UCSD-AML1 (cell line): ENCODE results near the gene GMPPA.

Experiments used
- DNase-seq: peaks from one replicate; lab custom pipeline; 2025; ENCODE audit not compliant: unreplicated experiment; lab: John Stamatoyannopoulos, UW

GMPPA gene

GRCh38 chr2:219484343-219485200 lies 14.1 kb upstream of the GMPPA start:
- no peak for DNase-seq

DNA sequence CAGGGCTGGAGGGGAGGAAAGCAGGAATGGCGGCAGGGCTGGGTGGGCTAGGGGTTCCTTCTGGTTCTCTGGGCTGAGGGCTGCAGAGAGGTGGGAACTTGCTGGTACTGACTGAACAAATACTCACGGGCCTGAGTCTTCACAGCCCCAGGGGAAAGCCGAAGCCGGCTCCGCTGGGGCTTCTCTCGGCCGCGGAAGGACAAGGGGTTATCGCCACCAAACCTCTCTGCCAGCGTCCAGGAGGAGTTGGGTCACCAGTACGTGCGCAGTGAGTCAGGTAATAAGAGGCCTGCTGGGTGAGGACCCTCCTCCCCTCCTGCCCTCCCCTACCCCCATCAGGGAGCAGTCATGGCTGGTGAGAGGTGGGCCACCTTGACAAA lies 13.5 kb upstream of the GMPPA start:
- DNase-seq = no peak

GRCh38 chr2:219486380-219486959 lies 12.2 kb upstream of the GMPPA start:
- DNase-seq = no peak

DNA sequence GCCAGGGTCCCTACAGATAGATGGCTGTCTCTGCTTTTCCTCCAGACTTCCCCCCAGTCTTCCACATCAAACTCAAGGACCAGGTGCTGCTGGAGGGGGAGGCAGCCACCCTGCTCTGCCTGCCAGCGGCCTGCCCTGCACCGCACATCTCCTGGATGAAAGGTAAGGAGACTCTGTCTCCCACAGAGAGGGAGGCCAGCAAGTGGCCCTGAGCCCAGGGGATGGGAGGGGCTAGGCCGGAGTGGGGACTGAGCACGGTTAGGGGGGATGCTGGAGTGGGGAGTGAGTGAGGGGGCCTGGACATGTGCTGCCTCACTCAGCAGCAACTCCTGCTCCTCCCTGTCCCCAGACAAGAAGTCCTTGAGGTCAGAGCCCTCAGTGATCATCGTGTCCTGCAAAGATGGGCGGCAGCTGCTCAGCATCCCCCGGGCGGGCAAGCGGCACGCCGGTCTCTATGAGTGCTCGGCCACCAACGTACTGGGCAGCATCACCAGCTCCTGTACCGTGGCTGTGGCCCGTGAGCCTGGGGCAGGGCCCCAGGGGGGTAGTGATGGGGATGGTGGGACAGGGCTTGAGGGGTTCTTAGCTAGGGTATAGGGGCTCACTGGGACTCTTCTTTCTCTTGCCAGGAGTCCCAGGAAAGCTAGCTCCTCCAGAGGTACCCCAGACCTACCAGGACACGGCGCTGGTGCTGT lies 10.4 kb upstream of the GMPPA start:
- DNase-seq = no peak

- DNase-seq = no peak
Measured at GRCh38 chr2:219488844-219489194, 9.9 kb upstream of the GMPPA start.

DNA sequence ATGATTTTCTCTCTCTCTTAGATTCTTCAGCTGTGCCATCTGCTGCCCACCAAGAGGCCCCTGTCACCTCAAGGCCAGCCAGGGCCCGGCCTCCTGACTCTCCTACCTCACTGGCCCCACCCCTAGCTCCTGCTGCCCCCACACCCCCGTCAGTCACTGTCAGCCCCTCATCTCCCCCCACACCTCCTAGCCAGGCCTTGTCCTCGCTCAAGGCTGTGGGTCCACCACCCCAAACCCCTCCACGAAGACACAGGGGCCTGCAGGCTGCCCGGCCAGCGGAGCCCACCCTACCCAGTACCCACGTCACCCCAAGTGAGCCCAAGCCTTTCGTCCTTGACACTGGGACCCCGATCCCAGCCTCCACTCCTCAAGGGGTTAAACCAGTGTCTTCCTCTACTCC lies 9.4 kb upstream of the GMPPA start:
- DNase-seq = no peak

GRCh38 chr2:219490186-219490585 lies 8.5 kb upstream of the GMPPA start:
- DNase-seq = no peak

DNA sequence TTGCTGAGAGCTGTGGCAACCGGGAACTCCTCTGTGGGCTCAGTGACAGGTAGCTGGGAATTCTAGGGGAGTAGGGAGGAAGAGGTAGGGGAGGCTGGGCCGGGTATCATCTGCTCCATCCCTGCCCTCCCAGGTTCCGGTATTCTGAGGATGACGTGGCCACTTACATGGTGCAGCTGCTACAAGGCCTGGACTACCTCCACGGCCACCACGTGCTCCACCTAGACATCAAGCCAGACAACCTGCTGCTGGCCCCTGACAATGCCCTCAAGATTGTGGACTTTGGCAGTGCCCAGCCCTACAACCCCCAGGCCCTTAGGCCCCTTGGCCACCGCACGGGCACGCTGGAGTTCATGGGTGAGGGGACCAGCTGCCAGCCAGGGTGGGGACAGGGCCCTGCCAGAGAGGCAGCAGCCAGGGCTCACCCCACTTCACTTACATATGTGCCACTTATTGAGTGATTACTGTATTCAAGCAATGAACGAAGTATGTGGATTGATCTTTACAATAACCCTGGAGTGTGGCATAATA lies 8.0 kb upstream of the GMPPA start:
- no peak for DNase-seq

- no peak for DNase-seq
Measured at GRCh38 chr2:219491278-219491963, 7.3 kb upstream of the GMPPA start.

DNA sequence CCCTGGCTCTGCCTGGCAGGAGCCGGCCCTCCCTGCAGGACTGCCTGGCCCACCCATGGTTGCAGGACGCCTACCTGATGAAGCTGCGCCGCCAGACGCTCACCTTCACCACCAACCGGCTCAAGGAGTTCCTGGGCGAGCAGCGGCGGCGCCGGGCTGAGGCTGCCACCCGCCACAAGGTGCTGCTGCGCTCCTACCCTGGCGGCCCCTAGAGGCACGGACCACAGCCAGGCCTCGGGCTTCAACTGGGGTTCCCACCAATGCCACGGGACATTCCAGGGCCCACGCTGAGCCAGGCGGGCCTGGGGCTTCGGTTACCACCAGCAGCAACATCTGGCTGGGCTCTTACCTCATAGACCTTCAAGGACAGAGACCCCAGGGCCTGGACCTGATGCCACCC lies 6.1 kb upstream of the GMPPA start:
- no peak for DNase-seq

DNA sequence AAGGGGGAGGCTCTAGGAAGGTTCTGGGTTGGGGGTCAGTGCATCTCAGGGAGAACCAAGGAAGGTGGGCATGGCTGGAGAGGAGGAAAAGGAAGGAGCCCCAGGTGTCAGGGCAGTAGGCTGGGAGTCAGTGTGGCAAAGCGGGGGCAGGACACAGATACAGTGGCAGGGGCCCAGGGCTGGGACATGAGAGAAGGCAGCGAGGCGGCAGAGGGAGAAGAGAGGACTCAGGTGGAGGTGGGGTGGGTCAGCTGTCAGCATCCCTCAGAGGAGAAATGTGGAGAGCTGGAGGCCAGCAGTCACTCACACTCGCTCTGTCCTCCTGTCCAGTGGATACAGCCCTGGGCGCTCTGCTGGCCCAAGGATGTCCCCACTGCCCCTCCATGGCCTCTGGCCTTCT lies 5.6 kb upstream of the GMPPA start:
- DNase-seq = no peak

DNA sequence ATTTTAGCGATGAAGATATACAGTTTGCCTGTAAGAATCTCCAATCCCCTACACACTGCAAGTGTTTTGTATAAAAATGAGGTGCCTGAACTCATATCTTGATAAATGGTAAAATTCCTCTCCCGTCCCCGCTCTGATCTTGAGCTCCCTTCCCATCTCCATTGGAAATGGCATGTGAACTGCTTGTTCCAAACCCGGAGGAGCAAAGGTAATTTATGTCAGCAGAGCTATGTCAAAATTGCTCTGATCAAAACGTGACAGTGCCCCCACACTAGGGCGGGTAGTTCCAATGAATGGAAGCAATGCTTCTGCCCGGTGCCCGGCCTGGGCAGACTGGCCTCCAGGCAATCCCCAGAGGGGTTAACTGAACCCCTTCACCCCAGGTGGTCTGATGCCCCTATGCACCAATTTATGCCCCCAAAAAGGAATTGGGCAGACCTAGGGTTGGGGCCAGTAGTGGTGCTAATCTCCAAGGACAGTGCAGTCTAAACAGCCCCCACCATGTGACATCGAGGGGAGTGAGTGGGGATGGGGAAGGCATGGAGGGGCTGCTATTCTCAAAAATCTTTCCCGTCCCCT lies 3.6 kb upstream of the GMPPA start:
- DNase-seq = no peak

DNA sequence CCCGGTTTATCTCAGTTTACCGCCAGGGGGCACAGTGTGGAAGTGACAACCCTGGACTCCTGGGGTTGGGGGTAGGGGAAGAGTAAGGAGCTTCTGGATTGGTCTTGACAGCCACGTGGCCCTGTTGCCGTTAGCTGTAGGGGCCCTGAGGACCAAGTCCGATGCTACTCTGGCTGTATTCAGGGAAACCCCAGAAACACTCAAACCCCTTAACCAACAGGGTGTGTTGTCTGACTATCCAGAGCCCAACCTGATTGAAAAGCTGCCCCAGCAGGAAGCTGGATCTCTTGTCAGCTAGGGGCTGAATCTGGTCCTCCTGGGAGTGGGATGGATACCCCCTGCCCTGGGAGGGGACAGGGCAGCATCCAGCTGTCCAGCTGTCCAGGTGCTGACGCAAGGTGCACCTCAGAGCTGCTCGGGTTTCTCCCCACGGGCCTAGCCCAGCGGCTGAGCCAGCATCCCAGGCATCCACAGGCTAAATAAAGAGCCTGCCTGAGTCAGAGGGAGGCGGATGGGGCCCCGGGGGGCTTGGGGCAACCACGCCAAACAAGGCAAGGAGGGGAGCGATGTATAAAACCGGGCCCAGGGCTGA lies 3.1 kb upstream of the GMPPA start:
- DNase-seq = peak; percentile 55

GRCh38 chr2:219496247-219496824 lies 2.4 kb upstream of the GMPPA start:
- DNase-seq = no peak

GRCh38 chr2:219496825-219497494 lies 1.7 kb upstream of the GMPPA start:
- no peak for DNase-seq

DNA sequence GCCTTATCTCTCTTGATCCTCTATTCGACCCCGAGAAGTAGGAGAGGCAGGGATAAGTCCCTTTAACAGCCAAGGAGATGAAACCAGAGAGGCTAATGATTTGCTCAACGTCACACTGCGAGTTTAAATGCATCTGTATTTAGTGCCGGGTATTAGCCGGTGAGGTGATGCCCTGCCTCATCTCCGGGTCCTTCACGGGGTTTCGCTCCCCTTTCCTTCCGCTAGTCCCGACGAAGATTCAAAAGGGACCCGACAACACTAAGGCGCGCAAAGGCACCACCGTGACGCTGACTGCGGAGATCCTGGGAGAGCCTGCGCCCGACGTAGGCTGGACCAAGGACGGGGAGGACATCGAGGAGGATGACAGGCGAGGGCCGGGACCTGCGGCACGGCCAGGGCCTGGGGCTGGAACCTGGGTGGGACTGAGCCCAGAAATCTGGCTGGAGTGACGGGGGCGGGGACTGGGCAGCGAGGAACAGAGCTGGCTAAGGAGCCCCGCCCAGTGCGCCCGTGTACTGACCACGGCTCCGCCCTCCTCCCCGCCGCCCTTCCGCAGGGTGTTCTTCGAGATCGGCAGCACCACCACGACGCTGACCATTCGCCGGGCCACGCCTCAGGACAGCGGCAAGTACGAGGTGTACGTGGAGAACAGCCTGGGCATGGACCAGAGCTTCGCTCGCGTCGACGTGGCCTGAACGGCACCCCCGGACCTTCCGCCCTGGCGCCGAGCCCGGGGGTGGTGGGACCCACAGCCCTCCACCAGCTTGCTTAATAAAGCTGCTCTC lies 1.0 kb upstream of the GMPPA start:
- DNase-seq = peak; percentile 74

GRCh38 chr2:219499058-219499307 lies 292 bp downstream of the GMPPA start:
- no peak for DNase-seq

DNA sequence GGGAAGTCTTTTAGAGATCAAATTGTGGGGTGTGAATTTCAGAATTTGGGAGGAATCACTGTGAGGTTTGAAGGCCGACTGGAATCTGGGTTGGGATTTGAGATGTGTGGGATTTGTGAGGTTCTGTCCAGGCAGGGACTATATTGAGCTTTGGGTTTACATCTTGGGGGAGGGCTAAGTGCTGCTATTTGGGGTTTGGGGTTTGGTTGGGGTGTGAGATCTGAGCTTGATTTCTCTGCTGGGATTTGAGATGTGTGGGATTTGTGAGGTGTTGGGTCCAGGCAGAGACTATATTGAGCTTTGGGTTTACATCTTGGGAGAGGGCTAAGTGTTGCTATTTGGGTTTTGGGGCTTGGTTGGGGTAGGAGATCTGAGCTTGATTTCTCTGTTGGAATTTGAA lies 864 bp downstream of the GMPPA start:
- DNase-seq = no peak

DNA sequence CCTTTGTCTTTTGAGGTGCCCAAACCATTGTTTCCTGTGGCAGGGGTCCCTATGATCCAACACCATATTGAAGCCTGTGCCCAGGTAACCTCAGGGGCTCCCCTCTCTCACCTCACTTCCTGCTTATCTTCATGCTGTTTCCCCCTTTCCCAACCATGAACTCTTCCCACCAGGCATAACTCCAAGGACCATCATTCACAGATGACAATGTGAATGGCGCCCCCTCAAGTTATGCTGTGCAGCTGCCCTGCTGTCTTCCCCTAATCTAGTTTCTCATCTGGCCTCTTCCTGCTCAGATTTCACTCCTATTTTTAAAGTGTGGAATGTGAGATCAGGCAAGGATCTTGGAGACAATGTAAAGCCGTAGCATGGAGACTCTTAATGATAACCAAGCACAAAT lies 1.4 kb downstream of the GMPPA start:
- DNase-seq = no peak
